ENCODE data around the gene FILIP1L.

DNA sequence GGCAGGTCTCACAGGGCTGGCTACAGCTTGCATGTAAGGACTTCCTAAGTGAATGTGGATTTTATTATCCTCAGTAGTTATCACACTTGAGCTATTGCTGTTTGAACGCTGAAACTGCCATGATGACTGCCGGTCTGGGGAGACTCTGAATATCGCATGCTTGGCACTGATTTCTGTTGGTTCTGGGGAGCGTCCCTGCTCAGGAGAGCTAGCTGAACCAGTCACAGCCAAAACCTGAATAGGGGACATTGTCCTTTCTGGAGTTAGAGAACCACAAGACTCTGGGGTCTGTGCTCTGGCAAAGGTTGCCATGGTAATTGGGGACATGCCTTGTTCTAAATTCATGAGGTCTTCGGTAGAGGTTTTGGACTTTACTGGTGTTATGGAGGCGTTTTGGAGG, 265.9 kb downstream of the FILIP1L start:
- TF ChIP-seq POLR2A (IDR thresholded peaks at IDR 0.05) = no peak
- TF ChIP-seq, protein P1, sequence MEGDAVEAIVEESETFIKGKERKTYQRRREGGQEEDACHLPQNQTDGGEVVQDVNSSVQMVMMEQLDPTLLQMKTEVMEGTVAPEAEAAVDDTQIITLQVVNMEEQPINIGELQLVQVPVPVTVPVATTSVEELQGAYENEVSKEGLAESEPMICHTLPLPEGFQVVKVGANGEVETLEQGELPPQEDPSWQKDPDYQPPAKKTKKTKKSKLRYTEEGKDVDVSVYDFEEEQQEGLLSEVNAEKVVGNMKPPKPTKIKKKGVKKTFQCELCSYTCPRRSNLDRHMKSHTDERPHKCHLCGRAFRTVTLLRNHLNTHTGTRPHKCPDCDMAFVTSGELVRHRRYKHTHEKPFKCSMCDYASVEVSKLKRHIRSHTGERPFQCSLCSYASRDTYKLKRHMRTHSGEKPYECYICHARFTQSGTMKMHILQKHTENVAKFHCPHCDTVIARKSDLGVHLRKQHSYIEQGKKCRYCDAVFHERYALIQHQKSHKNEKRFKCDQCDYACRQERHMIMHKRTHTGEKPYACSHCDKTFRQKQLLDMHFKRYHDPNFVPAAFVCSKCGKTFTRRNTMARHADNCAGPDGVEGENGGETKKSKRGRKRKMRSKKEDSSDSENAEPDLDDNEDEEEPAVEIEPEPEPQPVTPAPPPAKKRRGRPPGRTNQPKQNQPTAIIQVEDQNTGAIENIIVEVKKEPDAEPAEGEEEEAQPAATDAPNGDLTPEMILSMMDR (IDR thresholded peaks at IDR 0.05) = no peak

Data from breast epithelium (tissue), 3 donors.